Astrocyte of the cerebellum (primary cell): ENCODE measurements around the gene SLCO3A1.

ENCODE experiments used
- DNase-seq: peaks from one replicate; pipeline ENCODE4 v3.0.0-alpha.2; 2011; ENCODE audit warnings: low read depth
- H3K4me3 ChIP-seq: 2 replicates; pipeline ENCODE4 v1.5.1; 2011; ENCODE audit warnings: mild to moderate bottlenecking, low read depth, low read length, moderate library complexity
- CTCF ChIP-seq: IDR thresholded peaks from 2 replicates; pipeline ENCODE4 v1.5.1; 2012; ENCODE audit warnings: low read length, low read depth, moderate library complexity, mild to moderate bottlenecking; ENCODE audit errors: missing control alignments
- in situ Hi-C: cut with HindIII; loops from 2 replicates; pipeline ENCODE4 v1.10.0; 2017; ENCODE audit warnings: low sequenced_read_pairs

SLCO3A1 gene

GRCh38 chr15:91924837-91925495, 71.5 kb downstream of the SLCO3A1 start:
- in situ Hi-C loops = no loop called here
- no peak overlapping the region for H3K4me3 ChIP-seq
- no peak for TF ChIP-seq CTCF
- DNase-seq = no peak

- in situ Hi-C loops = no loop called here
- no peak overlapping the region for H3K4me3 ChIP-seq
- DNase-seq = no peak
- TF ChIP-seq CTCF = no peak
Measured at GRCh38 chr15:91925794-91926193, 72.3 kb downstream of the SLCO3A1 start.

- in situ Hi-C loops = no loop called here
- no peak for DNase-seq
- H3K4me3 ChIP-seq = no peak overlapping the region
- TF ChIP-seq CTCF = no peak
Measured at GRCh38 chr15:91926908-91927270, 73.4 kb downstream of the SLCO3A1 start.

GRCh38 chr15:91927585-91927984, 74.1 kb downstream of the SLCO3A1 start:
- H3K4me3 ChIP-seq = no peak overlapping the region
- DNase-seq = no peak
- in situ Hi-C loops = no loop called here
- TF ChIP-seq CTCF = no peak

- in situ Hi-C loops = no loop called here
- TF ChIP-seq CTCF = no peak
Measured at GRCh38 chr15:91928675-91929074, 75.2 kb downstream of the SLCO3A1 start.

GRCh38 chr15:91929509-91929908, 76.0 kb downstream of the SLCO3A1 start:
- H3K4me3 ChIP-seq = no peak overlapping the region
- DNase-seq = no peak
- TF ChIP-seq CTCF = no peak
- in situ Hi-C loops = no loop called here

More at GRCh38 chr15:91928675-91929074, 75.2 kb downstream of the SLCO3A1 start:
- DNase-seq = no peak
- H3K4me3 ChIP-seq = no peak overlapping the region
